Right hindlimb (tissue), 1 donor: ENCODE measurements around the gene ATP10A.

Experiments
- DNase-seq: peaks from one replicate; pipeline ENCODE4 v3.0.0-alpha.2; 2018

Gene ATP10A

DNA sequence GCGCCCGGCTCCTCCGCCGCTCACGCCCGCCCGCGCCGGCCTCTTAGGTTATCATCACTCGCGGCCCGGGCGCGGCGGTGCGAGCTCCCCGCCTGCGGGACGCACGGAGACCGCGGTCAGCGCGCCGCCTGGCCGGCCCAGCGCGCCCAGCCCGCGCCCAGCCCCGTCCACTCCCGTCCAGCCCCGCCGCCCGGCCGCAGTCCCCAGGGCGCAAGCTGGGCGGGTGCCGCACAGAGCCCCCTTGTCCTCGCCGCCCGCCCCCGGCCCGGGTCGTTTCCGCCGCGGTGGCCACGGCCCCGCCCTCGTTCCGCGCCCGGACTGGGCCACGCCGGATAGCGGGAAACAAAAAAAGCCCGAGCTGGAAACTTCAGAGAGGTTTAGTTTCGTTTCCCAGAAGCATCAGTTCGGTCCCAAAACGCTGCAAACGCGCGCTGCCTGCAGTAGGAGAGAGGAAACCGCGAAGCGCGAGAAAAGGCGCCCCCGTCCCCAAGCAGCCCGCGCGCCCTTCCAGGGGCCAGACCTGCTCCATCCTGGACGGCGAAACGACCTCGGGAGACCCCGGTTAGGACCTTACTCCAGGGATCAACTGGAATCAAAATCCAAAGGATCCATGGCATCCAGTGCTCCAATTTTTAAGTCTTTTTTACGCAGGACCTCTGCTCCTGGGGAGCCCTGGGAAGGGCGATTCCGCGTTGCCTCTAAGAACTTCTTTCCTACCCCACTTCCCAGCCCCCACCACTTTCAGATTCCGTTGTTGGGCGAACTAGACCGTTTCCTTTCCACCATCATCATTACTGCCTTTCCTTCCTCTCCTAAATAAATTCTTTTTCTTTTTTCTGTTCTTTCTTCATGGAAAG, at the start of gene ATP10A:
ATP10A (minus strand) TSS at position 217 of the 857 bp plus-strand sequence. CDS start 231 bp downstream, outside the sequence.
- DNase-seq = peak; percentile 68

DNA sequence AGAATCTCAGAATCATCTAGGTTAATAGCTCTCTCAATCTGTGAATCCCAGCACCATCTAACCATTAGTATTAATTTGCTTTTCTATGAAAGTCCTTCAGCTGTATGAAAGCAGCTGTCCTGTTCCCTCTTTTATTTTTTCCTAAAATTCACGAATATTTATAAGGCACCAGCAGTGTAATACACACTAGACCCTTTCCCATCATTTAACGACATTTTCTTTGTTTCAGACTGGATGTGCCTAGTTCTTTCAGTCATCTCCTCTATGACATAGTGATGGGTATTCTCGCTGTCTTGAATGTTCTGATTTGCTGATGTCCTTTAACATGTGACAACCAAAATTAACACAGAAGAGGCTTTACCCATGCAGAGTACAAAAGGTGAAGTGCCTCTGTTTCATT, 48.9 kb upstream of the ATP10A start:
- no peak for DNase-seq

DNA sequence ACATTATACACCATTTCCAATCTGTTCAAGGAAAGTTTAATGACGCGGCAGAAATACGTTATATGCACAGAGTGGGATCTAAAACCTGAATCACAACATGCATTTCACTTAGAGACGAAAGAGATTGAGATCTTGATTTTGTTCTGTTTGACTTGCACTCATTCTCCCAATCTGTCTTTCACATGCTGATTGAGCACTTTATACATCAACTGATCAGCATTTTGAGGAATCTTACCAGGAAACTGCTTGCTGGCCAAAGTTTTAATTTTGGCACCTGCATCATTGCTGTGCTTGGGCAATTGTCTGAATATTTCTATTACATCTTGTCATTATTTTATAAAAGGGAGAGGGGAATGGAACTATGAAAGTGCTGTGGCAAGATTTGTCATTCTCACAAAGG, 47.7 kb upstream of the ATP10A start:
- DNase-seq = no peak

DNA sequence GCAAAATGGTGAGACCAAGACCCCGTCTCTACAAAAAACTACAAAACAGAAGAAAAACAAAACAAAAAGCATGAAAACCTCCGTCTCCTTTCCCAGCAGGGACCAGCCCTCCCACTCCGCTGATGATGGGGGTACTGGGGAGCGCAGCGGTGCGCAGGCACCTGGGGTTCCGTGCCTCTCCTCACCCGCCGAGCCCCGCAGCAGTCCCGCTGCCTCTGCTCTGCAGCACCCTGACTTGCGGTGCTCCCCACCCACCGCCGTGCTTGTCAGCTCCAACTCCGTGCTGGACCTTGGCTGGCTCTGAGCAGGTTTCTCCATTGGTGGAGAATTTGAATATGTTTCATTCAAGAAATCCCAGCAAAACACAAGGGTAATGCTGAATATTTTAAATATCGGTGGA, 46.7 kb upstream of the ATP10A start:
- DNase-seq = no peak

DNA sequence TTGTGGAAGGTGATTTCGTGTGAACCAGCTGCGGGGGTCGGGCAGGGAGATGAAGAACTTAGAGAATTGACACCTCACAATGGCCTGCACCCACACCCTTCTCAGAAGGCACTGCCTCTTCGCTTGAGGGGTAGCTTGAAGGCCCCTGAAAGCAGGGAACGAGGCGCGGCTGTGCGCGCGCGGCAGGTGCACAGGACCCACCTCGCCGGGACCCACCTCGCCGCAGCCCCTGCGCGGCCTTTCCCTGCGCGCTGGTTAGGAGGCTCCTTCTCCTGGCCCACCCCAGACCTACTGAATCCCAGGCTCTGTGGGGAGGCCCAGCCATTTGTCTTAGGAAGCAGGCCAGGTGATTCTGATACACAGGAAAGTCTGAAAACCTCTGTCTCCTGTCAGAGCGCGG, 46.2 kb upstream of the ATP10A start:
- DNase-seq = no peak

DNA sequence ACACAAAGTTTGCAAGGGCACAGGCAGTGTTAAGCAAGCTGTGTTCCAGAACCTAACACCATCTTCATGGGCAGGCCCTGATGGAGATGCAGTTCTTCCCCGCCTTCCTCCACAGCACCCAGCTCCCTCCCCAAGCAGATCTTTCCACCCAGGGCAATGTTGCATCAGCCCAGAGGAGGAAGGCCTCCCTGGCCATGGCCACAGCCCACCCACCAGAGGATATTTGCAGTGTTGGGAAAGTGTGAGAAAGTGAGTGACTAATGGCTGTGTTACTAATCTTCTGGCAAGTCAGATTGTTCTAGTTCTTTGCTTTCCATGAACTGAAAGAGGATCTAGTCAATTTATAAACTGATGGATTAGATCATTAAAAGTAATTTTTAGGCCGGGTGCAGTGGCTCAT, 42.0 kb upstream of the ATP10A start:
- no peak for DNase-seq

- DNase-seq = peak; percentile 59
Observed at GRCh38 chr15:25903024-25903581, 40.0 kb upstream of the ATP10A start.

DNA sequence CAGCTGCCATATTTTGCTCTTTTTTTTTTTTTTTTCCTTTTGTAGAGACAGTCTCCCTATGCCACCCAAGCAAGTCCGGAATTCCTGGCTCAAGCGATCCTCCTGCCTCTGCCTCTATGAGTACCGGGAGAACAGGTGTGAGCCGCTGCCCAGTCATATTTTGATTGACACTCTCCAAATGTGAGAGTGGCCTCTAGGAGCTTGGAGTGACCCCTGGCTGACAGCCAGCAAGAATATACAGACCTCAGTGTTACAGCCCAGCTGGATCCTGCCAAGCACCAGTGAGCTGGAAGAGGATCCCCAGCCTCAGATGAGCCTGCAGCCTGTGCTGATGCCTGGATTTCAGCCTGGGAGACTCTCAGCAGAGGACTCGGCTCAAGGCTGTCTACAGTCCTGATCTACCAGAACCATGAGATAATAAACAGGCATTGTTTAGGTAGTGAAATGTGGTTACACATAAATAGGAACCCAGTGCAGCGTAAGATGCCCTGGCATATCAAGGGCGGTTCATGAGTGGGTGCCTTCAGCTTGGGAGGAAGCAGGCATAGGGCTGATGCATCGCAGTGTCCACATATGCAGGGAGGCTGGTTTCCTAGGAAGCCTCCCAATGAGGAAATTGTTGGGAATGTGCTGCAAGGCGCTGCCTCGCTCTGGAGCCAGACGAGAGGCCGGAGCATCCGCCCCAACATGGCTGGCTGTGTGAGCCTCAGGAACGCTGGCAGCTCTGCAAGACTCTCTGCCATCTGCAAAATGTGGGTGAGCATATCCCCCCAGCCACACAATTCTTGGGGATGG, 38.9 kb upstream of the ATP10A start:
- no peak for DNase-seq

GRCh38 chr15:25900901-25901300, 37.8 kb upstream of the ATP10A start:
- no peak for DNase-seq

DNA sequence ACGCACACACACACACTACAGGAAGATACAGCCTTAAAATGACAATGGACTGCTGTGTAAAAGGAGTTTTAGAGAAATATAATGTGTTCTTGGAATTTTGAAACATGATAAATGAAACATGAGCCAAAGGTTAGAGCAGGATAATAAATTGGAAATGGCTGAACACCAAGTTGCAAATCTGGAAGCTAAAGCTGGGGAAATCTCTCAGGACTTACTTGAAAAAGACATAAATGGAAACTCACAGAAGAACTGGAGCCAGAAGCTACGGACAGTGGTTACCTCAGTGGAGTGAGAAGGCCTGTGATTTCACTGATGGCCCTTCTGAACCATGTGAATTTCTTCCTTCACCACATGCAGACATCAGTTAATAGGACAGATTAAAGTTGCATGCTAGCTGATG, 37.3 kb upstream of the ATP10A start:
- no peak for DNase-seq

DNA sequence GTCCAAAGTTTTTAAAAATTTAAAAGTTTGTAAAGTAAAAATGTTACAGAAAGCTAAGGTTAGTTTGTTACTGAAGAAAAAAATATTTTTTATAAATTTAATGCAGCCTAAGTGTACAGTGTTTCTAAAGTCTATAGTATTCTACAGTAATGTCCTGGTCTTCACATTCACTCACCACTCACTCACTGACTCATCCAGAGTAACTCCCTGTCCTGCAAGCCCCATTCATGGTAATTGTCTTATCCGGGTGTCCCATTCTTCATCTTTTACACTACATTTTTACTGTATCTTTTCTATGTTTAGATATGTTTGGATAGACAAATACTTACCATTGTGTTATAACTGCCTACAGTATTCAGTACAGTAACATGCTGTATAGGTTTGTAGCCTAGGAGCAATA, 36.7 kb upstream of the ATP10A start:
- no peak for DNase-seq

- DNase-seq = no peak
Observed at GRCh38 chr15:25897658-25898057, 34.5 kb upstream of the ATP10A start.

DNA sequence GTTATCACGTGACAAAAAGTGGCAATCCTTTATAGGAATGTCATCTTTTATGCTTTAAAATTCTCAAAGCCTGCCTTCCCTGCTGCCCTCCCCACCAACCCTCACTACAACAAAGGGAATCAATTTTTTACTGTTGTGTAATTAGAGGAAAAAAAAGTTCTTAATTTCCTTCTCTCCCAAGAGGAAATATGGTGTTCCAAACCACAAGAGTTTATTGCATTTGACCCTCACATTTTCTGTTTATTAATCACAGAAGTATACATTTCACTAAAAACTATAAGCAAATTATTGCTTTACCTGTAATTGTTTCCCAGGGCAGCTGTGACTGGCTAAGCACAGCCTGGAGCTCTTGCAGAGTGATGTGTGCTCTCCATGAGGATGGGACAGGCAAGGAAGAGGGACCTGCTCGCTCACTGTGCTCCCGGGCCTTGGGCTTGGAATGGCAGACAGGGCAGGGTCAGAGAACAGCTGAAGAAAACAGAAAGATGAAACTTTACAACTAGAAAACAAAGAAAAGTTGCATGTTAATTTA, 31.3 kb upstream of the ATP10A start:
- no peak for DNase-seq

DNA sequence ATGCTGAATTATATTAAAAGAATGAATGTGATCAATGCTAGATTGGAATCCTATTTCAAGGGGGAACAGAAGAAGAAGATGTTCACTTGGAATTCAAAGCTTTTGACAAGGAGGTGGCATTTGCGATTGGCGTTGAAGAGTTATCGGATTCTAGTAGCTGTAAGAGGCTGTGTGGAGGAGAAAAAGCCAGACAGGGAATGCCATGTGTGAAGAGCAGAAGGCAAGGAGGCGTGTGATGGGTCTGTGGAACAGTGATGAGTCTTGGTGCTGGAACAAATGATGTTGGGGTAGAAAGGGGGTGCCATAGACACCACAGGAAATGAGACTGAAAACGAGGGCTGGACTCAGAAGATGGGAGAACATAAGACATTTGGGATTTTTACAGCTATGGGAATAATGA, 30.5 kb upstream of the ATP10A start:
- no peak for DNase-seq

- peak; percentile 42 for DNase-seq
Observed at GRCh38 chr15:25892126-25892525, 29.0 kb upstream of the ATP10A start.

GRCh38 chr15:25891081-25891480, 28.0 kb upstream of the ATP10A start:
- no peak for DNase-seq

DNA sequence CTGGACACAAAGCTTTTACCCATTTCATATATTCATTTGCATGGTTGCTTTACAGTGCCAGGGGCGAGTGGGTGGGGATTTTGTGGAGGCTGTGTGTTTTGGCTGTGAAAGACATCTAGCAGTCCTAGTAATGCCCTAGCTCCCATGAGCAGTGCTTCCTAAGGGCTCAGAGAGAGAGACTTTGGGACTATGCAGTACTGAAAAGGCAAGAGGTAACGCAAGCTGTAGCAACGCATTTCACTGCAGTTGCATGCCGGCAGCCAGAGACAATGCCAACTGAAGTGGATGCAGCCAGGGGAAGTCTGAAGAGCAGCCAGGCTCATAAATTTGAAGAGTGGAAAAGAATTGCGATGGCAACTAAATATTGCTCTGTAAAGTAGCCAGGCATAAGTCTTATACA, 27.4 kb upstream of the ATP10A start:
- peak; percentile 70 for DNase-seq

GRCh38 chr15:25887870-25888269, 24.7 kb upstream of the ATP10A start:
- no peak for DNase-seq

- DNase-seq = no peak
Observed at GRCh38 chr15:25886498-25887140, 23.5 kb upstream of the ATP10A start.

- DNase-seq = no peak
Observed at GRCh38 chr15:25884370-25884769, 21.2 kb upstream of the ATP10A start.

- DNase-seq = no peak
Observed at GRCh38 chr15:25883463-25884259, 20.5 kb upstream of the ATP10A start.

DNA sequence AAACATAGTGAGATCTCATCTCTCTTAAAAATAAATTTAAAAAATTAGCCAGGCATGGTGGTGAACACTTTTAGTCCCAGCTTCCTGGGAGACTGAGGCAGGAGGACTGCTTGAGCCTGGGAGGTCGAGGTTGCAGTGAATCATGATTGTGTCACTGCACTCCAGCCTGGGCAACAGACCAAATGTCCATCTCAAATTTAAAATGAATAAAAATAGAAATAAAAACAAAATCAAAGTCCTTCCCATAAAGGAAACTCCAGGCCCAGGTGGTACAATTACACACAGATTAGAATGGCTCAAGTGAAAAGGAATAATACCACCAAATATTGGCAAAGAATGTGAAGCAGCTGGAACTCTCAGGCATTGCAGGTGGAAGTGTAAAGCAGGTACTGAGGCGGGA, 19.3 kb upstream of the ATP10A start:
- no peak for DNase-seq
